ENCODE results near the gene MEGF6. TPM values are rescaled to one million over a fixed set of nuclear protein-coding genes. Genes with fewer than 3 reads are reported as not detected.
A peak's percentile ranks its signal among the peaks of the same experiment; 100 is the strongest.

MEGF6 gene
- total and polyA plus RNA-seq, 2 donors (not counting 3 experiments of a cell fraction or from before 2014, with no cell fraction given), result 22.5 to 63.7 TPM

- peak; percentile 71 for DNase-seq (ENCODE audit: low read depth, low spot score)
- Histone ChIP-seq H3K9ac (replicated peaks; ENCODE audit: extremely low read depth, insufficient read depth, low read length) (no peak overlapping the region), H3K4me1 (ENCODE audit: control insufficient read depth, extremely low read depth, insufficient read depth, low read length) (peaks cover 13% of the 10 kb centered on the region), H3K79me2 (ENCODE audit: control insufficient read depth, insufficient read depth, low read length) (no peaks in the 10 kb centered on the region), H4K20me1 (replicated peaks; ENCODE audit: control insufficient read depth, extremely low read depth, insufficient read depth, low read length) (no peaks in the 10 kb centered on the region), H3K36me3 (ENCODE audit: control insufficient read depth in 2 of 2, extremely low read depth in 1 of 2, insufficient read depth in 2 of 2, low read length in 2 of 2) (peaks cover 0 to 18% of the 10 kb centered on the region in 2 experiments), H2AFZ (ENCODE audit: low read depth, low read length) (peak overlapping the region; percentile 31), H3K4me2 (ENCODE audit: insufficient read depth, low read length) (peak overlapping the region; percentile 12), H3K4me3 (replicated peaks in 1 of 3; ENCODE audit: insufficient read depth in 1 of 3, low read depth in 1 of 3, low read length in 3 of 3) (peak overlapping the region; percentile 20 to 60 (median 54)), H3K27me3 (ENCODE audit: control insufficient read depth in 2 of 2, insufficient read depth in 2 of 2, low read length in 2 of 2) (no peaks in the 10 kb centered on the region), H3K9me1 (replicated peaks; ENCODE audit: control insufficient read depth, extremely low read depth, insufficient read depth, low read length) (no peaks in the 10 kb centered on the region), H3K27ac (ENCODE audit: insufficient read depth, low read depth, low read length) (peak overlapping the region; percentile 25), H3K9me3 (replicated peaks; ENCODE audit: control insufficient read depth, insufficient read depth, low read length) (no peaks in the 10 kb centered on the region)
- intact Hi-C loops (cut with micrococcal nuclease) (loop anchor here (2.0 to 10.0 kb wide), 2 partner anchors 275 to 1221 kb away; partner anchors contain the start of gene C1orf174), dilution Hi-C loops (cut with MboI; ENCODE audit: extremely low pct_ligation_motif_present, low sequenced_read_pairs) (no loop called here)
- ChIA-PET POLR2A (no interaction called here), CTCF (interaction anchor here (0.6 to 7.0 kb wide), 3 partner anchors 66 to 134 kb away, joined by 3 to 150 read pairs (median 4); no protein-coding TSS in a partner anchor)
- BruUV-seq (replicated peaks), result no TSS peak
- TF ChIP-seq FOS (IDR thresholded peaks at IDR 0.05; ENCODE audit: borderline replicate concordance, insufficient read depth, low read length) (no peak), MYC (IDR thresholded peaks at IDR 0.05; ENCODE audit: low read depth, low read length) (no peak), POLR2A (IDR thresholded peaks at IDR 0.05; ENCODE audit: low read depth, low read length) (no peak), POLR2AphosphoS5 (IDR thresholded peaks at IDR 0.05; ENCODE audit: insufficient read depth, low read depth, low read length) (no peak)
- peak; percentile 58 for FAIRE-seq
Measured at GRCh38 chr1:3625151-3625907, 14.0 kb upstream of the MEGF6 start.

GRCh38 chr1:3624200-3625136 is 13.2 kb upstream of the MEGF6 start, which contains the start of gene TPRG1L:
Gene TPRG1L (plus strand): TSS chr1:3625015. CDS start chr1:3625073, 58 bp downstream.
- H3K27me3 ChIP-seq (ENCODE audit: control insufficient read depth in 2 of 2, insufficient read depth in 2 of 2, low read length in 2 of 2), result no peaks in the 10 kb centered on the region
- dilution Hi-C loops (cut with MboI; ENCODE audit: extremely low pct_ligation_motif_present, low sequenced_read_pairs) (no loop called here), intact Hi-C loops (cut with micrococcal nuclease) (loop anchor here (1.0 to 10.0 kb wide), 3 partner anchors 26 to 1220 kb away; partner anchors contain the start of genes C1orf174 and WRAP73)
- BruUV-seq (replicated peaks), result no TSS peak
- H3K4me2 ChIP-seq (ENCODE audit: insufficient read depth, low read length), result peak within 1 kb of the TSS; percentile 54
- H4K20me1 ChIP-seq (replicated peaks; ENCODE audit: control insufficient read depth, extremely low read depth, insufficient read depth, low read length), result no peaks in the 10 kb centered on the region
- H2AFZ ChIP-seq (ENCODE audit: low read depth, low read length), result peak within 1 kb of the TSS; percentile 91
- DNase-seq (ENCODE audit: low read depth, low spot score) (peak; percentile 97), FAIRE-seq (peak; percentile 95)
- peaks cover 0 to 13% of the 10 kb centered on the region in 2 experiments for H3K36me3 ChIP-seq (ENCODE audit: control insufficient read depth in 2 of 2, extremely low read depth in 1 of 2, insufficient read depth in 2 of 2, low read length in 2 of 2)
- no peaks in the 10 kb centered on the region for H3K9me3 ChIP-seq (replicated peaks; ENCODE audit: control insufficient read depth, insufficient read depth, low read length)
- H3K4me3 ChIP-seq (replicated peaks in 1 of 3; ENCODE audit: insufficient read depth in 1 of 3, low read depth in 1 of 3, low read length in 3 of 3), result peak within 1 kb of the TSS; percentile 53 to 60 (median 54)
- H3K79me2 ChIP-seq (ENCODE audit: control insufficient read depth, insufficient read depth, low read length), result no peaks in the 10 kb centered on the region
- POLR2A ChIA-PET, result no interaction called here
- TF ChIP-seq JUN (IDR thresholded peaks at IDR 0.05; ENCODE audit: borderline replicate concordance, insufficient read depth, insufficient read length, low read depth) (no peak), MYC (IDR thresholded peaks at IDR 0.05; ENCODE audit: low read depth, low read length) (no peak), POLR2AphosphoS5 (IDR thresholded peaks at IDR 0.05; ENCODE audit: insufficient read depth, low read depth, low read length) (peak; percentile 15), POLR2A (IDR thresholded peaks at IDR 0.05; ENCODE audit: low read depth, low read length) (peak; percentile 3), MAX (IDR thresholded peaks at IDR 0.05; ENCODE audit: insufficient read depth, insufficient read length) (peak; percentile 14), GATA2 (IDR thresholded peaks at IDR 0.05; ENCODE audit: insufficient read depth, insufficient read length, low read depth, low read length) (no peak), FOS (IDR thresholded peaks at IDR 0.05; ENCODE audit: borderline replicate concordance, insufficient read depth, low read length) (no peak), EZH2 (IDR thresholded peaks at IDR 0.05; ENCODE audit: borderline replicate concordance, low read depth, low read length, severe bottlenecking) (no peak)
- TF ChIP-seq, protein P1, sequence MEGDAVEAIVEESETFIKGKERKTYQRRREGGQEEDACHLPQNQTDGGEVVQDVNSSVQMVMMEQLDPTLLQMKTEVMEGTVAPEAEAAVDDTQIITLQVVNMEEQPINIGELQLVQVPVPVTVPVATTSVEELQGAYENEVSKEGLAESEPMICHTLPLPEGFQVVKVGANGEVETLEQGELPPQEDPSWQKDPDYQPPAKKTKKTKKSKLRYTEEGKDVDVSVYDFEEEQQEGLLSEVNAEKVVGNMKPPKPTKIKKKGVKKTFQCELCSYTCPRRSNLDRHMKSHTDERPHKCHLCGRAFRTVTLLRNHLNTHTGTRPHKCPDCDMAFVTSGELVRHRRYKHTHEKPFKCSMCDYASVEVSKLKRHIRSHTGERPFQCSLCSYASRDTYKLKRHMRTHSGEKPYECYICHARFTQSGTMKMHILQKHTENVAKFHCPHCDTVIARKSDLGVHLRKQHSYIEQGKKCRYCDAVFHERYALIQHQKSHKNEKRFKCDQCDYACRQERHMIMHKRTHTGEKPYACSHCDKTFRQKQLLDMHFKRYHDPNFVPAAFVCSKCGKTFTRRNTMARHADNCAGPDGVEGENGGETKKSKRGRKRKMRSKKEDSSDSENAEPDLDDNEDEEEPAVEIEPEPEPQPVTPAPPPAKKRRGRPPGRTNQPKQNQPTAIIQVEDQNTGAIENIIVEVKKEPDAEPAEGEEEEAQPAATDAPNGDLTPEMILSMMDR (IDR thresholded peaks at IDR 0.05; ENCODE audit: extremely low read depth in 1 of 2, insufficient read depth in 1 of 2, low read depth in 1 of 2, low read length in 2 of 2), result no peak
- H3K9ac ChIP-seq (replicated peaks; ENCODE audit: extremely low read depth, insufficient read depth, low read length), result peak within 1 kb of the TSS; percentile 56
- peaks cover 13% of the 10 kb centered on the region for H3K4me1 ChIP-seq (ENCODE audit: control insufficient read depth, extremely low read depth, insufficient read depth, low read length)
- H3K27ac ChIP-seq (ENCODE audit: insufficient read depth, low read depth, low read length), result peak within 1 kb of the TSS; percentile 25
- CTCF ChIA-PET, result interaction anchor here (1.3 to 7.0 kb wide), 3 partner anchors 36 to 170 kb away, joined by 5 to 150 read pairs (median 139); partner anchors contain the start of gene ARHGEF16
- H3K9me1 ChIP-seq (replicated peaks; ENCODE audit: control insufficient read depth, extremely low read depth, insufficient read depth, low read length), result no peaks in the 10 kb centered on the region

Data from endothelial cell of umbilical vein (primary cell).